Activated gamma-delta T cell (primary cell): ENCODE measurements around the gene CCDC40.

Experiments used
- DNase-seq: peaks from one replicate; lab custom pipeline; 2025; lab: John Stamatoyannopoulos, UW

Gene CCDC40

DNA sequence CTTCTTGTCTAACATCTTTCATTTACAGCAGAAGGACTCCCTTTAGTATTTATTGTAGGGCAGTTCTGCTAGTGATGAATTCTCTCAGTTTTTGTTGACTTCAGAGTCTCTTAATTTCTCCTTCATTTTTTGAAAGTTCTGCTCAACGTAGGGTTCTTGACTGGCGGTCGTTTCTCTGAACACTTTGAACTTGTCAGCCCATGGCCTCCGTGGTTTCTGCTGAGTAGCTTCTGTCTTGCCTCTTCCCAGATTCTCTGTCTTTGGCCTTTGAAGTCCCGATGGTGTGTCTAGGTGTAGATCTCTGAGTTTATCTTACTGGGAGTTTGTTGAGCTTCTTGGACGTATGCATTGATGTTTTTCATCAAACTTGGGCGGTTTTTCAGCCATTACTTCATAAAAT lies 78.3 kb downstream of the CCDC40 start:
- no peak for DNase-seq

GRCh38 chr17:80115159-80115558 lies 78.7 kb downstream of the CCDC40 start:
- DNase-seq: no peak

GRCh38 chr17:80116276-80116920 lies 80.0 kb downstream of the CCDC40 start:
- no peak for DNase-seq

DNA sequence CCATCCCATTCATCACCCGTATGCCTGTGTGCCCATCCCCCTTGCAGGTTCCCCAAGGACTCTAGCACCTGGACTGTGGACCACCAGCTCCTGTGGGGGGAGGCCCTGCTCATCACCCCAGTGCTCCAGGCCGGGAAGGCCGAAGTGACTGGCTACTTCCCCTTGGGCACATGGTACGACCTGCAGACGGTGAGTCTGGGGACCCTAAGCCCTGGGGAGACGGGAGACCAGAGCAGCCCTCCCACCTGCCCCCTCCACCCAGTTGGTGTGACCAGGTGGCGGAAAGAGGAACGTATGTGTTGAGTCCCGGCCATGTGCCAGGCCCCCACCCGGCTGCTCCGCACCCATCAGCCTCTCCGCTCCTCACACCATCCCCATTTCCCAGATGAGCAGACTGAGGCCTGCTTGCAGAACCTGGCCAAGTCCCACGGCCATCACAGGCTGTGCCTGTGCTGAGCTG lies 80.5 kb downstream of the CCDC40 start:
- no peak for DNase-seq

DNA sequence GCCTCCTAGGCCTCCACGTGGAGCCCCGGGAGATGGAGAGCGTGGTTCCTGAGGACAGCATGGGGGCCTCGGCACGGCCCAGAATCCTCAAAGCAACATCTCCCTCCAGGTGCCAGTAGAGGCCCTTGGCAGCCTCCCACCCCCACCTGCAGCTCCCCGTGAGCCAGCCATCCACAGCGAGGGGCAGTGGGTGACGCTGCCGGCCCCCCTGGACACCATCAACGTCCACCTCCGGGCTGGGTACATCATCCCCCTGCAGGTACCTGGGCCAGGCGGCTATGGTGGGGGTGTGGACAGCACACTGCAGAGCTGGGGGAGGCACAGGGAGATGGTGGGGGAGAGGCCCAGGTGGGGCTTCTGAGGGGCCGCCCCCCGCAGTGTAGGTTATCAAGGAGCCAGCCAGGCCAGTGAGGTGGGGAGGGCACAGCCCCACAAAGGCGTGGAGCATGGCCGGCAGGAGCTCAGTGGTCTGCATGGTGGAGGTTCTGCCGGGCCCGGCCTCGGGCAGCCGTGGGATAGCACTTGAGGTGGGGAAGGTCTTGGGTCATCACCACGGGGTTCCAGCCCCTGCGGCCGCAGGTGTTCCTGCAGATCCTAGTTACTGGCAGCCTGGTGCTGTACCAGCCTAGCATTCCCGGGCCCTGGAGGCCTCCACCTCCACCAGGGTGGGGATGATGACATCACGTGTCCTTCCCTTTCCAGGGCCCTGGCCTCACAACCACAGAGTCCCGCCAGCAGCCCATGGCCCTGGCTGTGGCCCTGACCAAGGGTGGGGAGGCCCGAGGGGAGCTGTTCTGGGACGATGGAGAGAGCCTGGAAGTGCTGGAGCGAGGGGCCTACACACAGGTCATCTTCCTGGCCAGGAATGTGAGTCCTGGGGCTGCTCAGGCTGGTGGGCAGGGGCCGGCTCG lies 81.3 kb downstream of the CCDC40 start:
- no peak for DNase-seq

DNA sequence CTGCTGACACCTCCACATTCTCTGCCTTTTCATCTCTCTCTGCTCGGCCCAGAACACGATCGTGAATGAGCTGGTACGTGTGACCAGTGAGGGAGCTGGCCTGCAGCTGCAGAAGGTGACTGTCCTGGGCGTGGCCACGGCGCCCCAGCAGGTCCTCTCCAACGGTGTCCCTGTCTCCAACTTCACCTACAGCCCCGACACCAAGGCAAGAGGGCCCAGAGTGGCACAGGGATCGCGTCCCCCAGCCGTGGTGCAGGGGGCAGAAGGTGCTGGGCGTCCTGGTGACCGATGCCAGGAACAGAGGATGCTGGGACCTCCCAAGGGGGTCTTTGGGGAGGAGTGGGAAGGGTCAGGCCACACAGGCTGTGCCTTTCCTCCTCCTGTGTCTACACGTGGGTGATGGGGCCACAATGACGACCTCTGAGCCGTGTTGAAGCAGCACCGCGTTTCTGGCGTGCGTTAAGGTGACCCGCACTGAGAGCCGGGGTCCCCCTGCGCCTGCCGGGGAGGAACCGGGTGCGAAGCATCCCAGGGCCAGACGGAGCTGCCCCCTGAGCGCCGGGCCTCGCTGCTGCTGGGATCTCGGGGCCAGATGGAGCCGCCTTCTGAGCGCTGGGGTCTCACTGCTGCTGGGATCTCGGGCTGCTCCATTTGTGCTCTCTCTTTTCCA lies 82.3 kb downstream of the CCDC40 start:
- DNase-seq: no peak

- DNase-seq: no peak
These were observed 82.9 kb downstream of the CCDC40 start for GRCh38 chr17:80119271-80119791.

GRCh38 chr17:80119839-80120238 lies 83.4 kb downstream of the CCDC40 start:
- DNase-seq: no peak

GRCh38 chr17:80122026-80122575 lies 85.7 kb downstream of the CCDC40 start:
- DNase-seq: no peak

DNA sequence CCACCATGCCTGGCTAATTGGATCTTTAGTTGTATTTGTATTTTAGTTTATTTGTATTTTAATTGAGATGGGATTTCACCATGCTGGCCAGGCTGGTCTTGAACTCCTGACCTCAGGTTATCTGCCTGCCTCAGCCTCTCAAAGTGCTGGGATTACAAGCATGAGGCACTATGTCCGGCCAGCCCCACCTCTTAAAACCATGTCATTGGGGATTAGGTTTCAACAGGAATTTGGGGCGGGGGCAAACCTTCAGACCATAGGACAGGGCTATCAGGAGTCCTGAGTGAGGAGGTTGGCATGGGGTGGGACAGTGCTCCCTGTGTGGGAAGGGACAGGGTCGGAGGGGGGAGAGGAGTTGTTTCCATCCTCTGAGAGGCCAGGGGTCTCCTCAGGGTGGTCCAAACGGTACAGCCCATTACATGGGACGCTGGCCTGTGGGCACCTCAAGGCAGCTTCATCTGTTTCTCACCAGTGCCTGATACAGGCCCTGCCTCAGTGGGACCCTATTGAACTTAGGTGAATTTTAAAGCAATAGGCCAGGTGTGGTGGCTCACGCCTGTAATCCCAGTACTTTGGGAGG lies 86.6 kb downstream of the CCDC40 start:
- DNase-seq: no peak

DNA sequence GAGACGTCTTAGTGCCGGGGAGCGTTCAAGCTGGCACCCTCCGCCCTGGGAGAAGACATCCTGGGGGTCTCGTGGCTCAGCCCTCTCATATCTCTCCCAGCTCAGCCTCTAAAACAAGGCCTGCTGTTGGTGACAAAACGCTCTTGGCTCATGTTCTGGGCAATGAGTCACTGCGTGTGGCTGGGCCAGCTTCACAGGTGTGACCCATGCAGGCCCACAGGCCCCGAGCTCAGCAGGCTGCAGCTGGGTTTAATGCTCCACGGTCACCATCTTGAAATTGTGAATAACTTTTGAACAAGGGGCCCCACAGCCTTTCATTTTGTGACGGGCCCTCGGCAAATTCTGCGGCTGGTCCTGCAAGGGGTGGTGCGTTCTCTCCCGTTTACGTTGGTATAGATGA lies 87.3 kb downstream of the CCDC40 start:
- DNase-seq: no peak

DNA sequence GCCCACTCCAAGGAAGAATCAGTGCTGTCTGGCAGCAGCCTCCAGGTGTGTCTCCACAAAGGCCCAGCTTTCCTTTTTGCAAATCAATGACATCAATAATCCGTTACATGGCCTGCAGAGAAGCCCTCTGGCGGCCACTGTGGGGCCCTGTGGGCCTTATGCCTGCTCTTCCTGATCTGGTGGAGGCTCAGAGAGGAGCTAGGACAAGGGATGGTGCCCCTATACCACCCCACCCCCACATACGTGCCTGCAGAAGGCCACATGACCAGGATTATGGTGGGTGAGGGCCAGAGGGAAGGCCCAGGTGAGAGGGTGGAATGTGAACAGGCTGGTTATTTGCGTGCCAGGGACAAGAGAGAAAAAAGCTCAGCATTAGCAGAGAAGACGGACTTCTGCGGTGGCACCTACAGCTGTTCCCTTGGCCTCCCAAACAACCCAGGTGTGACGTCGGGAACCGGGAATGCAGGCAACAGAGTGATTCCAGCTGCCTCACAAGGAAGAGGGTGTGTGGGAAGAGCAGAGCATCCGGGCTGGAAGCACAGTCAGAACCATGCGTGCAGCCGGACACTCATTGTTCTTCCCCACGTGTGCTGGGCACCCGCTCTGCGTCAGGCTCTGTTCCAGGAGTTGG lies 88.0 kb downstream of the CCDC40 start:
- no peak for DNase-seq

GRCh38 chr17:80125656-80126448 lies 89.4 kb downstream of the CCDC40 start:
- DNase-seq: no peak

GRCh38 chr17:80126449-80126715 lies 89.9 kb downstream of the CCDC40 start:
- DNase-seq: no peak

- no peak for DNase-seq
These were observed 92.6 kb downstream of the CCDC40 start for GRCh38 chr17:80129006-80129565.

DNA sequence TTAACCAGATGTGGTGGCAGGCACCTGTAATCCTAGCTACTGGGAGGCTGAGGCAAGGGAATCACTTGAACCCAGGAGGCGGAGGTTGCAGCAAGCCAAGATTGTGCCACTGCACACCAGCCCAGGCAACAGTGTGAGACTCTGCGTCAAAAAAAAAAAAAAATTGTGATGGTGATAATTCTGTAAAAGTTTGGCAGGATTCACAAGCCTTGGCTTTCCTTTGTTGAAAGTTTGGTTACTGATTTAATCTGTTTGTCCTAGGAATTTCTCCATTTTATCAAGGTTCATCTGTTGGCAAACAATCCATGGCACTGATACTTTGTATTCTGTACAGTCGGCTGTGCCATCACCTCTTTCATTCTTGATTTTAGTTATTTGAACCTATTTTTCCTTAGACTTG lies 94.5 kb downstream of the CCDC40 start:
- DNase-seq: no peak

DNA sequence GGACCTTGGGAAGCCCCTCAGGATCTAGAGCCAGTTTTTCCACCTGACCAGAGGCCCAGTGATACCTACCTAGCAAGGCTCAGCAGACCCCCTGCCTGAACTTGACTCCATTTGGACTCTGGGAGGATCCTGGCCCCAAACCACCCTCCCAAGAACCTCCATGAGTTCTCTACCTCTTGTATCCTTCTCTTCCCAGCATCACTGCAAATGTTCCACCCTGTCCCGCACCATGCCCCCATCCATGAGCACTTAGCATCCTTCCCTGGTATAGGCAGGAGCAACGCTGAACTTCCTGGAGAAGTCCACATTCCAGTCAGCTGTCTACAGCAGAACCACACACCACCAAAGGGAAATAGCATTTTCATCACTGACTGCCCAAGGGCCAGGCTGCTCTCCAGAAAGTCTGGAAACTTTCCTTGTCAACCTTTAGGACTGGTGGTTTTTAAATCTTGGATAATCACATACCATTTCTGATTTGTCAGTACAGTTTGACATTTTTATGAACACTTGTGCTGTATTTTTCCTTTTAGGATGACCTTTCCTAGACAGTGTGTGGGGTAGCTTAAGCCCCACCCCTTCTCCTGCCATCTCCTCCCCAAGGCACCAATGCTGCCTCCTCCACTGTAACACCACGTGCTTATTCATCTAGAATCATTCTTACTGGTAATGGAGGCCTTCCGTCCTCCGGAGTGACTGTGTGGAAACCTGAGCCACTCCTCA lies 96.6 kb downstream of the CCDC40 start:
- DNase-seq: no peak

DNA sequence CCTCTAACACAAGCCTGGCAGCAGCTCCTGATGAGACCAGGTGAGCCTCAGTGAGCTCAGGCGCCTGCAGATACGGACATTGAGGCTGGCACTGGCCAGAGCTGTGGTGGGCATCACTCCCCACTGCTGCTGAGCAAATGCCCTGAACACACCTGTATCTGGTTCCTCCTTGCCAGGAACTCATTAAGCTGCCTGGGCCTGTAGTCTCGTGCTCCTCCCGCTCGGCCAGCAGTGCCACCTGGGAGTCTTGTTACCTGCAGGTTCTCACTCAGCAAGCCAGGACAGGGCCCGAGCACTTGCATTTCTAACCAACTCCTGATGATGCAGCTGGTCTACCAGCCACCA lies 97.2 kb downstream of the CCDC40 start:
- DNase-seq: no peak

DNA sequence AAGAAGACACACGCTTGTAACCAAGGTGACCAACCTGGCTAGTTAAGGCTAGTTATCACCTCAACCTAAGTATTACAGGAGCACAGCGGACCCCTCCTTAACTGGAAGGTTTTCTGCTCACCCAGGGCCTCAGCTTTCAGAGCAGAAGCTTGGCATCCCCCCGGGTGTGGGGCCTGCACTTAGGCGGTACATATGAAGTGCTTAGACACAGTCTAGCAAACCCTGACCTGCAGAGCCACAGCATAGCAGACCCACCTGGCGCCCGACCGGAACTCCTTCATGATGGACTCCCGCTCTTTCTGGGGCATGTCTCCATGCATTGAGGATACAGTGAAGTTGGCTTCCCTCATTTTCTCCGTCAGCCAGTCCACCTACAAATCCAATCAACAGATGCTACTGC lies 100.7 kb downstream of the CCDC40 start:
- DNase-seq: no peak

GRCh38 chr17:80138856-80139426 lies 102.5 kb downstream of the CCDC40 start:
- DNase-seq: no peak
